H1 (cell line): ENCODE results near the gene GIPC2. TPM values are rescaled to one million over a fixed set of nuclear protein-coding genes. Genes with fewer than 3 reads are reported as not detected.

Experiments
- CTCF ChIA-PET: fragments of 300-600 bp; sonication (Branson Sonifier 250); formaldehyde crosslinking; loops from one replicate; lab custom pipeline; 2021; ENCODE audit not compliant: partially characterized antibody; lab: Charles Lee
- POLR2A ChIA-PET: fragments of 300-600 bp; sonication (Branson Sonifier 250); formaldehyde crosslinking; loops from one replicate; lab custom pipeline; 2021; ENCODE audit warnings: inconsistent platforms; ENCODE audit not compliant: partially characterized antibody; lab: Charles Lee
- DNase-seq, 2 experiments: peaks; one replicate each; pipeline versions ENCODE4 v3.0.0 to v3.0.0-alpha.2; 2010 to 2022; ENCODE audit warnings: low spot score in 2 of 2, low read depth in 1 of 2, mixed read lengths in 1 of 2
- FAIRE-seq: peaks from 2 replicates; lab custom pipeline; 2011; peaks lifted over from hg19 to GRCh38; lab: Jason Lieb, UNC
- H2AFZ ChIP-seq: 2 replicates; pipeline ENCODE4 v1.8.1; 2012; ENCODE audit warnings: low read length, inconsistent platforms
- H2AK5ac ChIP-seq: 2 replicates; pipeline ENCODE4 v1.6.1; 2013; ENCODE audit warnings: low read depth, low read length
- H2BK120ac ChIP-seq: replicated peaks from 2 replicates; pipeline ENCODE3; 2013; ENCODE audit warnings: low read depth, low read length, inconsistent platforms
- H2BK12ac ChIP-seq: 2 replicates; pipeline ENCODE4 v1.6.1; 2013; ENCODE audit warnings: low read depth, low read length
- H2BK15ac ChIP-seq: 2 replicates; pipeline ENCODE4 v1.6.1; 2013; ENCODE audit warnings: low read length
- H2BK20ac ChIP-seq: 2 replicates; pipeline ENCODE4 v1.6.1; 2013; ENCODE audit warnings: low read length
- H2BK5ac ChIP-seq: 2 replicates; pipeline ENCODE4 v1.6.1; 2013; ENCODE audit warnings: low read depth, low read length
- H3K14ac ChIP-seq: 2 replicates; pipeline ENCODE4 v1.6.1; 2013; ENCODE audit warnings: inconsistent platforms; ENCODE audit not compliant: insufficient read length
- H3K18ac ChIP-seq: 2 replicates; pipeline ENCODE4 v1.6.1; 2013; ENCODE audit warnings: low read length; ENCODE audit errors: extremely low read depth
- H3K23ac ChIP-seq: 2 replicates; pipeline ENCODE4 v1.6.1; 2013; ENCODE audit warnings: inconsistent platforms; ENCODE audit not compliant: insufficient read length
- H3K23me2 ChIP-seq: 2 replicates; pipeline ENCODE4 v1.6.1; 2013; ENCODE audit warnings: low read depth, low read length
- H3K27ac ChIP-seq: 2 replicates; pipeline ENCODE4 v1.6.1; 2011; ENCODE audit warnings: low read depth, low read length, inconsistent platforms
- H3K27me3 ChIP-seq, 4 experiments: replicated peaks in 1 of 4; 1 replicate in 1 of 4; 2 replicates in 3 of 4; pipeline versions ENCODE4 v1.6.1 to v1.8.1; 2011 to 2013; ENCODE audit warnings: low read length in 3 of 4, mild to moderate bottlenecking in 3 of 4, inconsistent platforms in 2 of 4, mixed read lengths in 2 of 4, moderate library complexity in 1 of 4; ENCODE audit not compliant: control insufficient read depth in 3 of 4, insufficient read depth in 3 of 4; ENCODE audit errors: extremely low read depth in 1 of 4
- H3K36me3 ChIP-seq, 4 experiments: 2 replicates each; pipeline versions ENCODE4 v1.6.1 to v1.8.1; 2011 to 2013; ENCODE audit warnings: mild to moderate bottlenecking in 4 of 4, low read length in 3 of 4, moderate library complexity in 2 of 4, control low read depth in 1 of 4, inconsistent platforms in 1 of 4; ENCODE audit not compliant: insufficient read depth in 4 of 4, control insufficient read depth in 2 of 4
- H3K4ac ChIP-seq: replicated peaks from 2 replicates; pipeline ENCODE3; 2013; ENCODE audit warnings: low read length, low read depth, mixed read lengths, inconsistent platforms; ENCODE audit not compliant: insufficient read length
- H3K4me1 ChIP-seq, 4 experiments: replicated peaks in 1 of 4; 1 replicate in 1 of 4; 2 replicates in 3 of 4; pipeline versions ENCODE4 v1.6.1 to v1.8.1; 2011 to 2013; ENCODE audit warnings: low read length in 3 of 4, inconsistent platforms in 2 of 4, mixed read lengths in 1 of 4; ENCODE audit not compliant: insufficient read depth in 4 of 4, control insufficient read depth in 3 of 4
- H3K4me2 ChIP-seq, 2 experiments: 2 replicates each; pipeline versions ENCODE4 v1.6.1 to v1.8.1; 2011 to 2013; ENCODE audit warnings: low read depth in 2 of 2, low read length in 2 of 2, control low read depth in 1 of 2, inconsistent platforms in 1 of 2, mild to moderate bottlenecking in 1 of 2; ENCODE audit not compliant: insufficient read depth in 1 of 2
- H3K4me3 ChIP-seq, 4 experiments: fragments of 200-600, 300-600 bp in 1 of 4; sonication (generic), shearing (Covaris generic), sonication (Bioruptor Twin) in 1 of 4; 2 replicates each; pipeline versions ENCODE4 v1.5.1 to v1.8.1; 2011 to 2016; ENCODE audit warnings: low read length in 4 of 4, low read depth in 3 of 4, control low read depth in 2 of 4, inconsistent platforms in 2 of 4, mild to moderate bottlenecking in 2 of 4, mixed read lengths in 1 of 4, moderate library complexity in 1 of 4; ENCODE audit not compliant: insufficient read depth in 2 of 4; ENCODE audit errors: extremely low read depth in 1 of 4
- H3K56ac ChIP-seq: replicated peaks from 2 replicates; pipeline ENCODE3; 2013; ENCODE audit warnings: low read depth, mild to moderate bottlenecking, mixed read lengths, low read length, inconsistent platforms; ENCODE audit not compliant: insufficient read length
- H3K79me1 ChIP-seq: 2 replicates; pipeline ENCODE4 v1.6.1; 2013; ENCODE audit warnings: low read depth, low read length, control low read depth
- H3K79me2 ChIP-seq, 2 experiments: 2 replicates each; pipeline versions ENCODE4 v1.6.1 to v1.8.1; 2012 to 2013; ENCODE audit warnings: low read length in 2 of 2, mild to moderate bottlenecking in 2 of 2, inconsistent platforms in 1 of 2; ENCODE audit not compliant: insufficient read depth in 2 of 2, control insufficient read depth in 1 of 2
- H3K9ac ChIP-seq, 4 experiments: replicated peaks in 1 of 4; 1 replicate in 1 of 4; 2 replicates in 3 of 4; pipeline versions ENCODE4 v1.6.1 to v1.8.1; 2011 to 2013; ENCODE audit warnings: low read depth in 3 of 4, low read length in 3 of 4, control low read depth in 2 of 4, mild to moderate bottlenecking in 2 of 4, moderate library complexity in 2 of 4, inconsistent platforms in 1 of 4; ENCODE audit errors: extremely low read depth in 1 of 4
- H3K9me3 ChIP-seq, 2 experiments: 2 replicates each; pipeline versions ENCODE4 v1.6.1 to v1.8.1; 2012 to 2013; ENCODE audit warnings: mild to moderate bottlenecking in 2 of 2, moderate library complexity in 2 of 2, control low read depth in 1 of 2, inconsistent platforms in 1 of 2, low read depth in 1 of 2, low read length in 1 of 2, mixed read lengths in 1 of 2; ENCODE audit not compliant: insufficient read depth in 2 of 2
- H4K20me1 ChIP-seq, 2 experiments: replicated peaks in 1 of 2; 2 replicates each; pipeline versions ENCODE3 to v1.8.1; 2011 to 2013; ENCODE audit warnings: inconsistent platforms in 2 of 2, low read length in 2 of 2, mild to moderate bottlenecking in 1 of 2; ENCODE audit not compliant: insufficient read depth in 2 of 2, control insufficient read depth in 1 of 2
- H4K5ac ChIP-seq: 2 replicates; pipeline ENCODE4 v1.6.1; 2013; ENCODE audit warnings: low read length, low read depth, mixed read lengths, inconsistent platforms; ENCODE audit not compliant: insufficient read length
- H4K8ac ChIP-seq: 2 replicates; pipeline ENCODE4 v1.8.0; 2013; ENCODE audit warnings: mild to moderate bottlenecking, moderate library complexity, low read length, inconsistent platforms; ENCODE audit not compliant: insufficient read depth; ENCODE audit errors: extremely low read depth
- H4K91ac ChIP-seq: replicated peaks from 2 replicates; pipeline ENCODE3; 2013; ENCODE audit warnings: low read length, mixed read lengths, inconsistent platforms; ENCODE audit not compliant: insufficient read length
- POLR2A ChIP-seq, 2 experiments: IDR thresholded peaks; 1 replicate in 1 of 2; 2 replicates in 1 of 2; pipeline ENCODE4 v1.6.1; 2011; ENCODE audit warnings: low read depth in 2 of 2, low read length in 2 of 2, mild to moderate bottlenecking in 2 of 2; ENCODE audit errors: control extremely low read depth in 1 of 2
- WGBS, 2 experiments: shearing (Covaris generic) in 1 of 2; methylation state at CpG; one replicate each; pipeline versions ENCODE4 v1.1.6 to v1.1.7; 2013 to 2015; ENCODE audit warnings: low lambda C conversion rate in 2 of 2, mixed read lengths in 2 of 2, inconsistent platforms in 1 of 2, low coverage in 1 of 2, missing lambda C conversion rate in 1 of 2; ENCODE audit not compliant: insufficient replicate concordance in 2 of 2, insufficient coverage in 1 of 2, insufficient read length in 1 of 2; ENCODE audit errors: extremely low coverage in 1 of 2, missing lambda C conversion rate in 1 of 2; 5-methylcytosine and 5-hydroxymethylcytosine counted together
- polyA plus RNA-seq, 7 experiments: library from polyadenylated mRNA; depleted of rRNA in 3 of 7; stranded (reverse) in 5 of 7; unstranded in 2 of 7; fragments of >200 nt in 5 of 7; fragments of 200-250 nt in 2 of 7; gene quantifications; 1 replicate in 5 of 7; 2 replicates in 1 of 7; 4 replicates in 1 of 7; pipeline versions ENCODE4 v1.2.1 to v1.2.3, GENCODE V29; 2011 to 2013; ENCODE audit warnings: missing spikeins in 2 of 7, mixed read lengths in 2 of 7
- total RNA-seq: library from RNA; stranded (reverse); fragmentation: NEBNext Ultra II Directional; extraction: Animal tissue kit (Norgen Biotek cat#: 25700); gene quantifications from 2 replicates; pipeline ENCODE4 v1.2.1, GENCODE V29; 2021
- TF ChIP-seq, protein P1 (sequence below): IDR thresholded peaks from 2 replicates; pipeline ENCODE4 v1.6.1; 2012; ENCODE audit warnings: inconsistent platforms

GIPC2 gene
- total and polyA plus RNA-seq, 2 of the 8 experiments (the other 6 are each of a cell fraction or from before 2014, with no cell fraction given) = 0.29 to 0.69 TPM

DNA sequence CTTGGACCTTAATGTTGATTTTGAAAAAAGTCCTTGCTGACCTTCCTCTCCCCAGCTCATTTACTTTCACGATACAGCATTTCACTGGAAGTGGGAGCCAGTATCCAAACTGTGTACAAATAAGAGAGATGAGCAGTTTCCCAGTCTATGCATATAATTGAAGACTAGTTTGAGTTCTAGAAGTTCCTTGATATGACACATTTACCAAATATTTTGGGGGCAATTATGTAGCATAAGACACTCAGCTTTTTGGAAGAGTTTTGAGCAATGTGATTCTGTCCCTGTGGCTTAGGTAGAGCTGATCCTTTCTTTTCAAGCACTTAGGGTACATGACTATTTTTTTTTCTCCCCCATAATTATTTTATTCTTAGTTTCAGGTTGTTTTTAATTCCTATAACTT lies 26.4 kb downstream of the GIPC2 start:
- H2BK120ac ChIP-seq = no peak overlapping the region
- no peak overlapping the region for H3K4ac ChIP-seq
- FAIRE-seq = no peak
- H2BK20ac ChIP-seq = no peak overlapping the region
- no peaks in the 10 kb centered on the region for H3K79me2 ChIP-seq
- no peak overlapping the region for H3K4me2 ChIP-seq
- no peak for TF ChIP-seq POLR2A (IDR thresholded peaks at IDR 0.05; ENCODE audit: control extremely low read depth in 1 of 2, low read depth in 2 of 2, low read length in 2 of 2)
- TF ChIP-seq, protein P1, sequence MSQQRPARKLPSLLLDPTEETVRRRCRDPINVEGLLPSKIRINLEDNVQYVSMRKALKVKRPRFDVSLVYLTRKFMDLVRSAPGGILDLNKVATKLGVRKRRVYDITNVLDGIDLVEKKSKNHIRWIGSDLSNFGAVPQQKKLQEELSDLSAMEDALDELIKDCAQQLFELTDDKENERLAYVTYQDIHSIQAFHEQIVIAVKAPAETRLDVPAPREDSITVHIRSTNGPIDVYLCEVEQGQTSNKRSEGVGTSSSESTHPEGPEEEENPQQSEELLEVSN = no peak
- H2BK12ac ChIP-seq = no peak overlapping the region
- ChIA-PET POLR2A (interaction anchor here (1.1 kb wide), 1 partner anchor 25 kb away, joined by 3 read pairs; no protein-coding TSS in a partner anchor), CTCF (interaction anchor here (0.6 to 2.7 kb wide), 3 partner anchors 11 to 55 kb away, joined by 3 to 12 read pairs (median 3); no protein-coding TSS in a partner anchor)
- no peak for DNase-seq
- no peak overlapping the region for H4K5ac ChIP-seq
- no peak overlapping the region for H3K9ac ChIP-seq
- 91% methylated on average over 1 of the region's 1 CpG; no CpG with 5 or more reads in 1 of the 2 experiments for WGBS, 2 experiments
- no peak overlapping the region for H2BK15ac ChIP-seq
- no peak overlapping the region for H2AFZ ChIP-seq
- no peaks in the 10 kb centered on the region for H3K4me1 ChIP-seq
- no peak overlapping the region for H3K27ac ChIP-seq
- no peaks in the 10 kb centered on the region for H4K20me1 ChIP-seq
- H3K23ac ChIP-seq = no peak overlapping the region
- H3K56ac ChIP-seq = no peak overlapping the region
- no peak overlapping the region for H4K91ac ChIP-seq
- no peaks in the 10 kb centered on the region for H3K23me2 ChIP-seq
- H3K36me3 ChIP-seq = no peaks in the 10 kb centered on the region
- H3K27me3 ChIP-seq = no peaks in the 10 kb centered on the region
- H3K14ac ChIP-seq = no peak overlapping the region
- no peaks in the 10 kb centered on the region for H3K9me3 ChIP-seq
- H2AK5ac ChIP-seq = no peak overlapping the region
- H3K4me3 ChIP-seq = no peak overlapping the region
- no peaks in the 10 kb centered on the region for H3K79me1 ChIP-seq
- H2BK5ac ChIP-seq = no peak overlapping the region
- no peak overlapping the region for H4K8ac ChIP-seq
- no peak overlapping the region for H3K18ac ChIP-seq
